Naive thymus-derived CD4-positive, alpha-beta T cell (primary cell): ENCODE measurements around the gene TSHZ2. TPM values are rescaled to one million over a fixed set of nuclear protein-coding genes. Genes with fewer than 3 reads are reported as not detected.

ENCODE experiments used
- ATAC-seq: fragments of 150-1000 bp; cut with Tn5 transposase; 2 replicates; pipeline ENCODE4 v1.10.0; 2021; ENCODE audit warnings: mild to moderate bottlenecking, moderate library complexity
- CTCF ChIA-PET: fragments of 350-600 bp; sonication (Branson Sonifier 250); formaldehyde crosslinking; loops from one replicate; lab custom pipeline; 2021; ENCODE audit warnings: antibody characterized with exemption; lab: Charles Lee
- POLR2A ChIA-PET: fragments of 350-600 bp; sonication (Branson Sonifier 250); formaldehyde crosslinking; loops from one replicate; lab custom pipeline; 2021; ENCODE audit warnings: antibody characterized with exemption, inconsistent platforms; lab: Charles Lee
- DNase-seq, 9 donors: peaks; one replicate each; pipeline versions ENCODE4 v3.0.0 to v3.0.0-alpha.2; 2020 to 2022; ENCODE audit warnings: mixed read lengths in 1 of 9
- H3K27ac ChIP-seq: one replicate; pipeline ENCODE4 v1.7.0; 2013; ENCODE audit warnings: mild to moderate bottlenecking, low read depth, low read length, moderate library complexity
- H3K27me3 ChIP-seq, 2 donors: one replicate each; pipeline ENCODE4 v1.7.0; 2013; ENCODE audit warnings: low read length in 2 of 2, mild to moderate bottlenecking in 2 of 2, moderate library complexity in 2 of 2; ENCODE audit not compliant: control insufficient read depth in 2 of 2, insufficient read depth in 2 of 2
- H3K36me3 ChIP-seq, 3 experiments: 1 replicate in 2 of 3; 2 replicates in 1 of 3; pipeline ENCODE4 v1.7.0; 2013; ENCODE audit warnings: low read length in 3 of 3, mild to moderate bottlenecking in 3 of 3, moderate library complexity in 1 of 3; ENCODE audit not compliant: insufficient read depth in 3 of 3, control insufficient read depth in 2 of 3
- H3K4me1 ChIP-seq, 2 donors: one replicate each; pipeline ENCODE4 v1.7.0; 2013; ENCODE audit warnings: low read length in 2 of 2, mild to moderate bottlenecking in 2 of 2, moderate library complexity in 1 of 2; ENCODE audit not compliant: control insufficient read depth in 2 of 2, insufficient read depth in 2 of 2
- H3K4me3 ChIP-seq: 2 replicates; pipeline ENCODE4 v1.7.0; 2013; ENCODE audit warnings: mild to moderate bottlenecking, low read length
- H3K9me3 ChIP-seq, 3 experiments: 1 replicate in 2 of 3; 2 replicates in 1 of 3; pipeline ENCODE4 v1.7.0; 2013; ENCODE audit warnings: low read length in 3 of 3; ENCODE audit not compliant: control insufficient read depth in 2 of 3
- H3K27ac Mint-ChIP-seq, 9 donors: one replicate each; pipeline ENCODE4 v1.8.0; 2020 to 2022; ENCODE audit warnings: mixed read lengths in 9 of 9, mild to moderate bottlenecking in 8 of 9, moderate library complexity in 5 of 9, inconsistent platforms in 2 of 9
- H3K27me3 Mint-ChIP-seq, 5 donors: one replicate each; pipeline ENCODE4 v1.8.0; 2021 to 2022; ENCODE audit warnings: mixed read lengths in 5 of 5, mild to moderate bottlenecking in 1 of 5
- H3K36me3 Mint-ChIP-seq, 5 donors: one replicate each; pipeline ENCODE4 v1.8.0; 2020 to 2022; ENCODE audit warnings: mixed read lengths in 5 of 5, mild to moderate bottlenecking in 3 of 5, inconsistent platforms in 1 of 5
- H3K4me1 Mint-ChIP-seq, 7 donors: one replicate each; pipeline ENCODE4 v1.8.0; 2020 to 2022; ENCODE audit warnings: mixed read lengths in 7 of 7, mild to moderate bottlenecking in 3 of 7, inconsistent platforms in 1 of 7
- H3K4me3 Mint-ChIP-seq, 10 donors: one replicate each; pipeline ENCODE4 v1.8.0; 2020 to 2022; ENCODE audit warnings: mild to moderate bottlenecking in 10 of 10, mixed read lengths in 10 of 10, moderate library complexity in 6 of 10, inconsistent platforms in 2 of 10
- H3K9me3 Mint-ChIP-seq, 11 donors: one replicate each; pipeline ENCODE4 v1.8.0; 2020 to 2022; ENCODE audit warnings: mixed read lengths in 11 of 11, mild to moderate bottlenecking in 4 of 11, inconsistent platforms in 1 of 11, moderate library complexity in 1 of 11
- intact Hi-C, 2 donors: fragments of 100-400 bp; cut with micrococcal nuclease; formaldehyde crosslinking; loops; one replicate each; pipeline ENCODE4 v1.15.1; 2023
- polyA plus RNA-seq, 2 donors: library from polyadenylated mRNA; unstranded; fragments of 300-500 nt; fragmentation: Illumina TruSeq; gene quantifications; one replicate each; pipeline ENCODE4 v1.2.3, GENCODE V29; 2021
- total RNA-seq, 6 experiments: library from RNA in 5 of 6; stranded (reverse) in 5 of 6; gene quantifications; 1 replicate in 5 of 6; 2 replicates in 1 of 6; pipeline ENCODE4 v1.2.3 and lab custom pipeline; 2021 to 2026

TSHZ2 gene
- total and polyA plus RNA-seq, 7 experiments from 2014 or later = 6.0 to 84.5 (median 42.5) TPM

DNA sequence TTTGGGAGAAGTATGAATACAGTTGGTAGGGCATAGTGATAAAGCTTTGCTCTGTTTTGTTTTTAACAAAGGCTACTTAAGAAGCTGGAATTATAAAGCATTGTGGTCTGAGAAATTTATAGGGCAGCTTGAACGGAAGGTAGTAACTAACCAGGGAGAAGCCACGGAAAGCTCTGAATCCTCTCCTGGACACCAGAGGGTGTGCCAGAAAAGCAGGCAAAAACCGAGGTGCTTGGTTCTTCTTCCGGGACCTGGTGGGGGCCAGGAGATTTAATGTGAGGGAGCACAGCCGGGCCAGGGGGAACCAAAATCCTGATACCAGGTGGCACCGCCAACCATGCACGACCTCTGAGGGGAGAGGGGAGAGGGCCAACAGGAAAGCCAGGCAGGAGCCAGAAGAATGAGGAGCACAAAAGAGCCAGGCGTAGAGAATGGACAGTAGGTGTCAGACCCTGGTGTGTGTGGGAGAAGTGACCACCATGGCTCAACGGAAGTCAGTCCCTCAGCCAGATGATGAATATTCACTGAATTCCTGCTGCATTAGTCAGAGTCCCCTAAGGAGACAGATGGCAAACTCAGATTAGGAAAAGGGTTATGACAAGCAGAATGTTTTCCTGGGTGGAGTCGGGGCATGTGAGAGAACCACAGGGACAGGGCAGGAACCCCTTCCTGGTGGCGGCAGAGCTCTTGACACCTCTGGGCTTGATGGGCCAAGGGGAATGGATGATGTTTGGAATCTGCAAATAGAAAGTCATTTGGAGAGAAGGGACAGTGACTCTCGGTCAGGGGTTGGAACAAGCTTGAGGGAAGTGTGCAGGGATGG is 359.2 kb downstream of the TSHZ2 start:
- DNase-seq (no peak), ATAC-seq (no peak)
- Mint-ChIP-seq H3K4me3 (no peak overlapping the region), H3K36me3 (peaks cover 0 to 46% (median 19%) of the 10 kb centered on the region in 5 donors), H3K4me1 (peaks cover 0 to 32% (median 5%) of the 10 kb centered on the region in 7 donors), H3K27ac (peak overlapping the region in 2 of 9 donors; percentile 34), H3K9me3 (peaks cover 0 to 4% (median 0%) of the 10 kb centered on the region in 11 donors), H3K27me3 (no peaks in the 10 kb centered on the region)
- Histone ChIP-seq H3K27ac (no peak overlapping the region), H3K4me3 (no peak overlapping the region), H3K27me3 (no peaks in the 10 kb centered on the region), H3K36me3 (no peaks in the 10 kb centered on the region), H3K9me3 (no peaks in the 10 kb centered on the region), H3K4me1 (no peaks in the 10 kb centered on the region)
- CTCF ChIA-PET = interaction anchor here (0.7 kb wide), 1 partner anchor 610 kb away, joined by 3 read pairs; no protein-coding TSS in a partner anchor
- POLR2A ChIA-PET = no interaction called here
- intact Hi-C loops = no loop called here

DNA sequence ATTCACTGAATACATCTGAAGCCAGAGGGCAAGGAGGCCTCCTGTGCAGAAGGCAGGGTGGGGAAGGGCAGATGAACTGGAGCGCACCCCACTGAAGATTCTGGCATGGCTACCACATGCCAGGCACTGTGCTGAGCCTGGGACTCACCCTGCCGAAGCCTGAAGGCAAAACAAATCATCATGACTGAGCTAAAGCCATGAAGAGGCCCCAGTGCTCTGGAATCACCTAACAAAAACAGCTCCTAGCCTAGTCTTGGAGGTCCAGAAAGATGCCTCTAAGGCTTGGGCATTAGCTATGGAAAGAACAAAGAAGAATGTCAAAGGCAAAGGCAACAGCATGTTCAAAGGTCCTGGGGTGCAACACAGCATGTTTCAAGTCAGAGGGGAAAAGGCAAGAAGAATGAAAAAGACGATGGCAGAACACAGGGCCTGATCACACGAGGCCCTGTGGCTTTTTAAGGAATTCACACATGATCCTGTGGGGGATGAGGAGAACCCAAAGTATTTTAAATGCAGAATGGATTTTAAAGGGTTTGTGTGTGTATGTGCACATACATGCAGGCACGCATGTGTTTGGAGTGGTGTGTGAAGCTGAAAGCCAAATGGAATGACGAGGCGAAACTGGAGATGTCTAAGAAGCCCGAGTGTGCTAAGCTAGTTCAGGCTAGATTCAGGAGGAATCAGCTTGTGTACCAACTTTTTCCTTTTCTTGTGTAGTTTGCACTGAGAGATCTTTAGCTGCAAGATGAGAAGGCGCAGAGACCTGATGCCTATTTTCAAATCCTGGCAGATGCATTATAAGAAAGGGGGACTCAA is 360.1 kb downstream of the TSHZ2 start:
- ATAC-seq (no peak), DNase-seq (no peak)
- Mint-ChIP-seq H3K4me3 (no peak overlapping the region), H3K27me3 (no peaks in the 10 kb centered on the region), H3K36me3 (peaks cover 0 to 39% (median 19%) of the 10 kb centered on the region in 5 donors), H3K9me3 (peaks cover 0 to 4% (median 0%) of the 10 kb centered on the region in 11 donors), H3K27ac (peak overlapping the region in 2 of 9 donors; percentile 13 to 34), H3K4me1 (peaks cover 0 to 32% (median 5%) of the 10 kb centered on the region in 7 donors)
- POLR2A ChIA-PET = interaction anchor here (0.6 kb wide), 1 partner anchor 948 kb away, joined by 3 read pairs; no protein-coding TSS in a partner anchor
- no peaks in the 10 kb centered on the region for H3K9me3 ChIP-seq
- no peak overlapping the region for H3K4me3 ChIP-seq
- H3K27ac ChIP-seq = no peak overlapping the region
- intact Hi-C loops = no loop called here
- H3K36me3 ChIP-seq = no peaks in the 10 kb centered on the region
- H3K27me3 ChIP-seq = no peaks in the 10 kb centered on the region
- CTCF ChIA-PET = no interaction called here
- H3K4me1 ChIP-seq = no peaks in the 10 kb centered on the region

DNA sequence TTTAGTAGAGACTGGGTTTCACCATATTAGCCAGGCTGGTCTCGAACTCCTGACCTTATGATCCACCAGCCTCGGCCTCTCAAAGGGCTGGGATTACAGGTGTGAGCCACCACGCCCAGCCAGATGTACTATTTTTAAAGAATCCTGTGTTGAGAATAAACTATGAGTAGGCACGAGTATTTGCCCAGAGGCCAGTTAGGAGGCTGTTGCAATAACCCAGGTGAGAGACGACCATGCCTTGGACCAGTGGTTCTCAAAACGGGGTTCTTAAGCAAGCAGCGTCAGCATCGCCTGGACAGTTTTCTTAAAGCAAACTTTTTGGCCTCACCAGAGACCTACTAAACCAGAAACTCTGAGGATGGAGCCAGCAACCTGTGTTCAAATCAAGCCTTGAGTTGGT is 362.7 kb downstream of the TSHZ2 start:
- intact Hi-C loops = no loop called here

DNA sequence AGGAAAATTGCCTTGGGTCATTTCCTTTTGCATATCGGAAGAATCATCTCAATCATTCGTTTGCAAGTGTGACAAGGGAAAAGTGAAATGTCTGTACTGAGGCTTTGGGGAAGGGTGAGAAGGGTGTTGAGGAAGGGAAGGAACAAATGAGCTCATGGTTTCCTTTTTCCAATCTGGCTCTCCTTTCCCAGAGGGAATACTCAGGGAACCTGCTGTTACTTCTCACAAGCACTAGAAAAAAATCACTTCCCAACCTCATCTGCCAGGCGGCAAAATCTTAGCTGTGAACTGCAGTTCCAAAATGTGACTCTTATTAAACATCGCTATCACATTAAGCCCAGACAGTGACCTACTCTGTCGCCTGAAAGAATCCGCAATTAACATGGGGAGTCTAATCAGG is 363.4 kb downstream of the TSHZ2 start:
- Mint-ChIP-seq H3K4me3 (no peak overlapping the region), H3K36me3 (peaks cover 0 to 37% (median 19%) of the 10 kb centered on the region in 5 donors), H3K9me3 (peaks cover 0 to 4% (median 0%) of the 10 kb centered on the region in 11 donors), H3K27ac (no peak overlapping the region), H3K4me1 (peaks cover 0 to 21% (median 5%) of the 10 kb centered on the region in 7 donors), H3K27me3 (no peaks in the 10 kb centered on the region)
- H3K27me3 ChIP-seq = no peaks in the 10 kb centered on the region
- ChIA-PET CTCF (no interaction called here), POLR2A (interaction anchor here (0.5 to 1.0 kb wide), 2 partner anchors 21 to 26 kb away, joined by 3 read pairs; no protein-coding TSS in a partner anchor)
- intact Hi-C loops = no loop called here
- H3K9me3 ChIP-seq = no peaks in the 10 kb centered on the region
- ATAC-seq = no peak
- DNase-seq = no peak
- H3K36me3 ChIP-seq = no peaks in the 10 kb centered on the region
- H3K27ac ChIP-seq = no peak overlapping the region
- no peaks in the 10 kb centered on the region for H3K4me1 ChIP-seq
- H3K4me3 ChIP-seq = no peak overlapping the region

More for the DNA sequence above, 362.7 kb downstream of the TSHZ2 start:
- Mint-ChIP-seq H3K9me3 (peaks cover 0 to 4% (median 0%) of the 10 kb centered on the region in 11 donors), H3K27me3 (no peaks in the 10 kb centered on the region), H3K4me1 (peaks cover 0 to 21% (median 5%) of the 10 kb centered on the region in 7 donors), H3K36me3 (peaks cover 0 to 35% (median 19%) of the 10 kb centered on the region in 5 donors), H3K4me3 (no peak overlapping the region), H3K27ac (no peak overlapping the region)
- DNase-seq (no peak), ATAC-seq (no peak)
- POLR2A ChIA-PET = no interaction called here
- H3K27me3 ChIP-seq = no peaks in the 10 kb centered on the region
- no peaks in the 10 kb centered on the region for H3K36me3 ChIP-seq
- H3K4me3 ChIP-seq = no peak overlapping the region
- H3K9me3 ChIP-seq = no peaks in the 10 kb centered on the region
- CTCF ChIA-PET = no interaction called here
- no peak overlapping the region for H3K27ac ChIP-seq
- no peaks in the 10 kb centered on the region for H3K4me1 ChIP-seq

DNA sequence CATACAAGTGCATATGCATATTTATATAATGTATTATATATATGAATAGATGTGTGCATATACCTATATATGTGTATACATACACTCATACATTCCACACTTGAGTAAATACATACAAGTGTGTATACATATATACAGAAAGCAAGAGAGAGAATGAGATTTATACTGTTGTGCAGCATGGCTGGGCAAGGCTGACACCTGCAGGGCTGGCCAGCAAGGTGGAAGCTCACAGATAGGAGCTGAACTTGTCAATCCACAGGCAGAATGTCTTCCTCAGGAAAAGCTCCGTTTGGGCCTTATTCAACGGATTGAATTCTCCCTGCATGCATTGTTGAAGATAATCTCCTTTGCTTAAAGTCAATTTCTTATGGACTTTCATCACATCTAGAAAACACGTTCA is 364.7 kb downstream of the TSHZ2 start:
- Histone ChIP-seq H3K9me3 (no peaks in the 10 kb centered on the region), H3K4me3 (no peak overlapping the region), H3K27me3 (no peaks in the 10 kb centered on the region), H3K4me1 (no peaks in the 10 kb centered on the region), H3K27ac (no peak overlapping the region), H3K36me3 (no peaks in the 10 kb centered on the region)
- DNase-seq = no peak
- Mint-ChIP-seq H3K27me3 (no peaks in the 10 kb centered on the region), H3K4me3 (no peak overlapping the region), H3K4me1 (peaks cover 0 to 21% (median 4%) of the 10 kb centered on the region in 7 donors), H3K27ac (no peak overlapping the region), H3K36me3 (peaks cover 0 to 28% (median 14%) of the 10 kb centered on the region in 5 donors), H3K9me3 (peaks cover 0 to 4% (median 0%) of the 10 kb centered on the region in 11 donors)
- ChIA-PET CTCF (no interaction called here), POLR2A (no interaction called here)
- ATAC-seq = no peak
- intact Hi-C loops = no loop called here

DNA sequence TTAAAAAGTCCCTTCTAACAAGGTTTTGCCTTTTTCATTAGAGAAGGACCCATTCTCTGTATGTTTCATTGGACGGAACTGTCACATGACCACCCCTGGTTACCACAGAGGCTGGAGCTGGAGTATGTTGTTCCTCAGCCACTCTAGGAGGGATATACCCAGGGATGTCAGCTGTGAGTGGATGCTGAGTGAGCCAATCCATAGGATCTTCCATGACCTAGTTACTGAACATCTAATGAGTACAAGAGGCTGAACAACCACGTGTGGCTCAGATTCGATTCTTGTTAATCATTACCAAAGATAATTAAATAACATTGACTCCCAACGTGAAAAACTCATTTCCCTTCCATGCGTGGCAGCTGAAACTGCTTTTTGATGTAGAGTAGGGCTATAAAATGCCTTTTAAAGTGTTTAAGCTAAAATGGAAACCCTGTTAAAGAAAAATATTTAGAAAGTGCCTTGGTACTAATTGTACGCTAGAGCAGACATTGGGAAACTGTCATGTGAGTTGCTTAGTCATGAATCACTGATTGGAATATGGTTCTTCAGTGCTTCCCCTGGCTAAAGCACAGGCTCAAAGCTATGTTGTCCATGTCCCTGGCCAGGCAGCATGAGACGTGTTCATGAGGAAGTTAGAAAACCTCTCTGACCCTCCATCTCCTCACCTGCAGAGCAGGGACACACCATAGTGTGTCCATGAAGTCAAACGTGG is 365.4 kb downstream of the TSHZ2 start:
- Histone ChIP-seq H3K4me3 (no peak overlapping the region), H3K36me3 (no peaks in the 10 kb centered on the region), H3K4me1 (no peaks in the 10 kb centered on the region), H3K9me3 (no peaks in the 10 kb centered on the region), H3K27me3 (no peaks in the 10 kb centered on the region), H3K27ac (no peak overlapping the region)
- ChIA-PET CTCF (no interaction called here), POLR2A (no interaction called here)
- intact Hi-C loops = no loop called here
- Mint-ChIP-seq H3K27ac (no peak overlapping the region), H3K9me3 (no peaks in the 10 kb centered on the region), H3K27me3 (no peaks in the 10 kb centered on the region), H3K36me3 (peaks cover 0 to 29% (median 13%) of the 10 kb centered on the region in 5 donors), H3K4me3 (no peak overlapping the region), H3K4me1 (peaks cover 0 to 21% (median 0%) of the 10 kb centered on the region in 7 donors)
- ATAC-seq (no peak), DNase-seq (no peak)
